Psoas muscle (tissue), 8 donors: Measurements from ENCODE around the gene GJE1. TPM values are rescaled to one million over a fixed set of nuclear protein-coding genes. Genes with fewer than 3 reads are reported as not detected.

Experiments
- ATAC-seq, 4 donors: fragments of 200-7000 bp; cut with Tn5 transposase; one replicate each; pipeline ENCODE4 v1.9.1; 2020; ENCODE audit warnings: moderate library complexity in 3 of 4, mild to moderate bottlenecking in 2 of 4
- DNase-seq, 2 donors: peaks; one replicate each; pipeline ENCODE4 v3.0.0-alpha.2; 2020
- H3K27ac ChIP-seq: fragments of 200-600 bp; one replicate; pipeline ENCODE4 v1.8.0; 2022
- H3K27me3 ChIP-seq, 3 donors: fragments of 200-600 bp in 1 of 3; one replicate each; pipeline versions ENCODE4 v1.6.1 to v1.8.0; 2013 to 2022; ENCODE audit warnings: low read length in 2 of 3, mild to moderate bottlenecking in 2 of 3, moderate library complexity in 1 of 3; ENCODE audit not compliant: insufficient read depth in 3 of 3
- H3K36me3 ChIP-seq, 2 donors: fragments of 200-600 bp in 1 of 2; one replicate each; pipeline versions ENCODE4 v1.6.1 to v1.8.0; 2013 to 2022; ENCODE audit warnings: low read depth in 1 of 2, mild to moderate bottlenecking in 1 of 2, moderate library complexity in 1 of 2; ENCODE audit not compliant: insufficient read depth in 1 of 2
- H3K4me1 ChIP-seq: fragments of 200-600 bp; one replicate; pipeline ENCODE4 v1.8.0; 2022
- H3K4me3 ChIP-seq: fragments of 200-600 bp; one replicate; pipeline ENCODE4 v1.8.0; 2022; ENCODE audit warnings: mild to moderate bottlenecking
- H3K9me3 ChIP-seq: fragments of 200-600 bp; one replicate; pipeline ENCODE4 v1.8.0; 2022
- CTCF ChIP-seq: fragments of 200-600 bp; IDR thresholded peaks from one replicate; pipeline ENCODE4 v1.8.0; 2022; ENCODE audit warnings: antibody characterized with exemption
- WGBS, 3 donors: extraction: QIAGEN DNeasy Blood & Tissue Kit; methylation state at CpG; one replicate each; pipeline versions ENCODE4 v1.1.6 to v1.1.7; 2013; 5-methylcytosine and 5-hydroxymethylcytosine counted together
- intact Hi-C, 2 donors: fragments of 100-400 bp; cut with DNase I; formaldehyde crosslinking; loops; one replicate each; pipeline versions ENCODE4 v1.11.0 to v1.14.2; 2022
- polyA plus RNA-seq, 3 donors: library from polyadenylated mRNA; stranded (reverse); fragments of 200-250 nt; gene quantifications; one replicate each; pipeline ENCODE4 v1.2.3, GENCODE V29; 2013
- total RNA-seq, 4 donors: library from RNA; stranded (reverse); fragmentation: NEBNext Ultra II Directional in 2 of 4; extraction: Animal tissue kit (Norgen Biotek cat#: 25700) in 2 of 4; gene quantifications; one replicate each; pipeline versions ENCODE4 v1.2.1 to v1.2.4, GENCODE V29; 2021 to 2023
- donor health status: healthy with polysubstance abuse.
- donor health status: DM: no; HTN: no; CAD: no; lungs with moderate emphysema.
- donor health status: Bipolar disorder and iron deficiency.
- donor health status: healthy.
- donor health status: DM: yes; HTN: yes; CAD: no.
- donor health status: DM: no; HTN: no; CAD: no.
- donor health status: DM: no; HTN: no; CAD: no.
- donor health status: DM: yes; HTN: yes; CAD: no.

The GJE1 gene
- total and polyA plus RNA-seq, 7 donors = not detected

DNA sequence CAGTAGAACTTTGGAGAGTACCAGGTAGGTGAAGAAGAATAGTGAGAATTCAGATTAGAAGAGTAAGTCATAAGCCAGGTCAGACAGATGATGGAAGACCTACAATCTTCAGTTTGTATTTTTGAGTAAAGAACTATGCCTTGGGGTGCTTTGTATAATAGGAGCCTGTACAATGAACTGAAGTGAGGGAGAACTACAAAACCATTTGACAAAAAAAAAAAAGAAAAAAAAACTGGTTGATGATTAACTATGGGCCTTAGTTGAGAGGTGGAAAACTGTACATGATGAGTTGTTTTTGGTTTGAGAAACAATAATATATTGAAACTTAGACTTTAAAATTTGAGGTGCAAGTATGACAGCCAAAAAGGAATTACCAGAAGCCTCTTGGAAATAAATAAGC is 40.0 kb downstream of the GJE1 start:
- ATAC-seq = no peak
- H3K27ac ChIP-seq = no peak overlapping the region
- no peak overlapping the region for H3K4me3 ChIP-seq
- H3K27me3 ChIP-seq = no peaks in the 10 kb centered on the region
- DNase-seq = no peak
- TF ChIP-seq CTCF = no peak
- intact Hi-C loops = no loop called here
- no peaks in the 10 kb centered on the region for H3K4me1 ChIP-seq
- peaks cover 0 to 76% of the 10 kb centered on the region in 2 donors for H3K36me3 ChIP-seq
- H3K9me3 ChIP-seq = no peaks in the 10 kb centered on the region

DNA sequence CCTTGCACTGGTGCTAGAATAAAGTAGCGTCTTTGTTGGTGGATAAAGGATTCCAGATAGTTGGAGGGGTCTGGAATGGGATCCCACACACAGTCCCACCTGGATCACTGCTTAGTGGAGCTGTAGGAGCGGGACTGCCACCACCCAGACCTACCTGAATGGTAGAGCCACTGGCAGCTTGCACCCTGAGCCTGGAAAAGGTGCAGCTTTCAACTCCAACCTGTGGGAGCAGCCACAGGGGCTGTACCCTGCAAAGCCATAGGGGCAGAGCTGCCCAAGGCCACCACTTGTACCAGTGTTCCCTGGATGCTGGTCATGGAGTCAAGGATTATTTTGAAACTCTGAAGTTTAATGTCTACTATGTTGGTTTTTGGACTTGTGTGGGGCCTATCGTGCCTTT is 41.3 kb downstream of the GJE1 start:
- WGBS, 3 donors = 95 to 100% (median 98%) methylated on average over 3 of the region's 3 CpGs
- ATAC-seq (no peak), DNase-seq (no peak)
- H3K4me3 ChIP-seq = no peak overlapping the region
- H3K36me3 ChIP-seq = peaks cover 0 to 65% of the 10 kb centered on the region in 2 donors
- H3K27ac ChIP-seq = no peak overlapping the region
- H3K4me1 ChIP-seq = no peaks in the 10 kb centered on the region
- intact Hi-C loops = no loop called here
- peaks cover 5% of the 10 kb centered on the region for H3K9me3 ChIP-seq
- TF ChIP-seq CTCF = no peak
- no peaks in the 10 kb centered on the region for H3K27me3 ChIP-seq

- no peak overlapping the region for H3K27ac ChIP-seq
- peaks cover 0 to 58% of the 10 kb centered on the region in 2 donors for H3K36me3 ChIP-seq
- 93 to 95% (median 94%) methylated on average over 6 of the region's 6 CpGs for WGBS, 3 donors
- H3K4me3 ChIP-seq = no peak overlapping the region
- DNase-seq (no peak), ATAC-seq (no peak)
- H3K27me3 ChIP-seq = no peaks in the 10 kb centered on the region
- peaks cover 5% of the 10 kb centered on the region for H3K9me3 ChIP-seq
- TF ChIP-seq CTCF = no peak
- H3K4me1 ChIP-seq = no peaks in the 10 kb centered on the region
- intact Hi-C loops = no loop called here
These were observed 42.0 kb downstream of the GJE1 start for GRCh38 chr6:142174703-142175102.

GRCh38 chr6:142178129-142178528 is 45.4 kb downstream of the GJE1 start:
- no peak for DNase-seq
- intact Hi-C loops = no loop called here
- H3K4me3 ChIP-seq = no peak overlapping the region
- no peak for TF ChIP-seq CTCF
- no peak for ATAC-seq
- H3K27ac ChIP-seq = no peak overlapping the region
- no peaks in the 10 kb centered on the region for H3K27me3 ChIP-seq
- H3K4me1 ChIP-seq = no peaks in the 10 kb centered on the region
- H3K36me3 ChIP-seq = peaks cover 0 to 24% of the 10 kb centered on the region in 2 donors
- peaks cover 5% of the 10 kb centered on the region for H3K9me3 ChIP-seq

DNA sequence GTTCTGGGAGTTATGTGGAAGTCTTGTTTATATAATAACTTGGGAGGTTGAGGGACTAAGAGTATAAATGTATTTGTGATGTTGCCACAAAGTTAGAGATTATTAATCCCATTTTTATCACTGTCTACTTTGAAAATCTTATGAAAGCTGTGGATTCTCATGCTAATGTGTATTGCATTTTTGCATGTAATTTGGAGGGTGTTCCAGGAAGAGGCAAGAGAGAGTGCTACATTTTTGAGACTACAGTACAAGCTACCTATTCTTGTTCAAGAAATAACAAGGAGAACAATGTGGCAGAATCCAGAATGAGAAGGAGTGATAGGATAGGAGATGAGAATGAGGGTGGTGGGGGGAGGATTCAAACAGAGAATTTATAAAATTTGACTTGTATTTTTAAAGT is 49.3 kb downstream of the GJE1 start:
- ATAC-seq (no peak), DNase-seq (no peak)
- H3K27ac ChIP-seq = no peak overlapping the region
- no peaks in the 10 kb centered on the region for H3K27me3 ChIP-seq
- intact Hi-C loops = no loop called here
- no peak overlapping the region for H3K4me3 ChIP-seq
- peaks cover 5% of the 10 kb centered on the region for H3K9me3 ChIP-seq
- H3K36me3 ChIP-seq = peaks cover 0 to 4% of the 10 kb centered on the region in 2 donors
- H3K4me1 ChIP-seq = peaks cover 6% of the 10 kb centered on the region
- no peak for TF ChIP-seq CTCF
